Lower leg skin (tissue), 3 donors: ENCODE results near the gene DGLUCY.

ENCODE experiments used
- CTCF ChIP-seq, 3 donors: fragments of 450-650 bp; IDR thresholded peaks; one replicate each; pipeline ENCODE4 v1.5.1; 2016; ENCODE audit warnings: antibody characterized with exemption in 3 of 3, mild to moderate bottlenecking in 3 of 3, moderate library complexity in 2 of 3
- POLR2A ChIP-seq, 2 donors: fragments of 450-650 bp; IDR thresholded peaks; one replicate each; pipeline ENCODE4 v1.6.1; 2016 to 2017; ENCODE audit warnings: antibody characterized with exemption in 2 of 2, mild to moderate bottlenecking in 1 of 2, moderate library complexity in 1 of 2

- TF ChIP-seq POLR2A (IDR thresholded peaks at IDR 0.05) (no peak), CTCF (IDR thresholded peaks at IDR 0.05) (no peak)
These were observed 131.2 kb downstream of the DGLUCY start for GRCh38 chr14:91245029-91245428.
